PC-3 (cell line): ENCODE data around the gene LRRC31. TPM values are rescaled to one million over a fixed set of nuclear protein-coding genes. Genes with fewer than 3 reads are reported as not detected.

Source experiments
- ATAC-seq: fragments of 200-7000 bp; cut with Tn5 transposase; 2 replicates; pipeline ENCODE4 v1.9.1; 2020; ENCODE audit warnings: mild to moderate bottlenecking, moderate library complexity
- BruUV-seq: library from RNA; stranded (reverse); fragments of 400-500 nt; replicated peaks from 2 replicates; lab custom pipeline; 2021; lab: Mats Ljungman, UMichigan
- CTCF ChIA-PET: fragments of 300-600 bp; sonication (Branson Sonifier 250); formaldehyde crosslinking; loops from one replicate; lab custom pipeline; 2022; ENCODE audit warnings: antibody characterized with exemption; lab: Charles Lee
- POLR2A ChIA-PET: fragments of 300-600 bp; sonication (Branson Sonifier 250); formaldehyde crosslinking; loops from one replicate; lab custom pipeline; 2022; ENCODE audit warnings: antibody characterized with exemption; ENCODE audit not compliant: unreplicated experiment; lab: Charles Lee
- DNase-seq: peaks from one replicate; pipeline ENCODE4 v3.0.0-alpha.2; 2015
- H2AFZ ChIP-seq: fragments of 300-600 bp; sonication (generic); 2 replicates; pipeline ENCODE4 v1.6.0; 2016; ENCODE audit warnings: antibody characterized with exemption, low read length
- H3F3A ChIP-seq: fragments of 300-600 bp; sonication (generic); one replicate; pipeline ENCODE4 v1.6.0; 2017; ENCODE audit warnings: antibody characterized with exemption, low read length, control low read depth, mild to moderate bottlenecking; ENCODE audit not compliant: unreplicated experiment
- H3K27ac ChIP-seq: fragments of 300-600 bp; sonication (generic); 2 replicates; pipeline ENCODE4 v1.5.1; 2016; ENCODE audit warnings: mild to moderate bottlenecking, low read length
- H3K27me3 ChIP-seq: fragments of 300-600 bp; sonication (generic); 2 replicates; pipeline ENCODE4 v1.6.1; 2016; ENCODE audit warnings: low read length, mixed read lengths
- H3K36me3 ChIP-seq: fragments of 300-600 bp; sonication (generic); 2 replicates; pipeline ENCODE4 v1.6.1; 2016; ENCODE audit warnings: low read depth, mixed run types, low read length, mixed read lengths
- H3K4me1 ChIP-seq: fragments of 300-600 bp; sonication (generic); 2 replicates; pipeline ENCODE4 v1.5.1; 2016; ENCODE audit warnings: low read length; ENCODE audit not compliant: insufficient read depth
- H3K4me2 ChIP-seq: fragments of 300-600 bp; sonication (generic); 2 replicates; pipeline ENCODE4 v1.6.0; 2016; ENCODE audit warnings: low read length
- H3K4me3 ChIP-seq: fragments of 300-600 bp; sonication (generic); 2 replicates; pipeline ENCODE4 v1.5.1; 2016; ENCODE audit warnings: mild to moderate bottlenecking, low read length, mixed read lengths
- H3K79me2 ChIP-seq: fragments of 300-600 bp; sonication (generic); 2 replicates; pipeline ENCODE4 v1.6.1; 2017; ENCODE audit warnings: low read length, mixed read lengths
- H3K9ac ChIP-seq: fragments of 300-600 bp; sonication (generic); 2 replicates; pipeline ENCODE4 v1.6.0; 2016; ENCODE audit warnings: mild to moderate bottlenecking, low read length
- H3K9me2 ChIP-seq: fragments of 300-600 bp; sonication (generic); replicated peaks from 2 replicates; pipeline ENCODE4 v1.6.1; 2016; ENCODE audit warnings: mixed run types, low read length, mixed read lengths
- H3K9me3 ChIP-seq: fragments of 300-600 bp; sonication (generic); 2 replicates; pipeline ENCODE4 v1.6.1; 2016; ENCODE audit warnings: low read length, mixed read lengths
- H4K20me1 ChIP-seq: fragments of 300-600 bp; sonication (generic); 2 replicates; pipeline ENCODE4 v1.6.1; 2016; ENCODE audit warnings: low read length, mixed read lengths
- EZH2 ChIP-seq: fragments of 300-600 bp; sonication (generic); IDR thresholded peaks from one replicate; pipeline ENCODE4 v1.6.1; 2017; ENCODE audit warnings: antibody characterized with exemption, mild to moderate bottlenecking, low read length; ENCODE audit not compliant: unreplicated experiment
- EZH2phosphoT487 ChIP-seq: fragments of 300-600 bp; sonication (generic); IDR thresholded peaks from 2 replicates; pipeline ENCODE4 v1.6.1; 2018; ENCODE audit warnings: mild to moderate bottlenecking, antibody characterized with exemption, low read length, borderline replicate concordance
- intact Hi-C: fragments of 100-400 bp; cut with micrococcal nuclease; formaldehyde crosslinking; loops from 2 replicates; pipeline ENCODE4 v1.9.0; 2023
- total RNA-seq: library from RNA; depleted of rRNA; stranded (reverse); fragments of >200 nt; gene quantifications from 2 replicates; pipeline ENCODE4 v1.2.3, GENCODE V29; 2014
- TF ChIP-seq, protein P1 (sequence below): fragments of 300-600 bp; sonication (generic); conservative IDR thresholded peaks from 2 replicates; pipeline ENCODE4 v1.5.1; 2017; ENCODE audit warnings: antibody characterized with exemption, low read depth, mild to moderate bottlenecking, low read length

The LRRC31 gene
- total RNA-seq, 1 experiment from 2014 or later, result 0.04 TPM

DNA sequence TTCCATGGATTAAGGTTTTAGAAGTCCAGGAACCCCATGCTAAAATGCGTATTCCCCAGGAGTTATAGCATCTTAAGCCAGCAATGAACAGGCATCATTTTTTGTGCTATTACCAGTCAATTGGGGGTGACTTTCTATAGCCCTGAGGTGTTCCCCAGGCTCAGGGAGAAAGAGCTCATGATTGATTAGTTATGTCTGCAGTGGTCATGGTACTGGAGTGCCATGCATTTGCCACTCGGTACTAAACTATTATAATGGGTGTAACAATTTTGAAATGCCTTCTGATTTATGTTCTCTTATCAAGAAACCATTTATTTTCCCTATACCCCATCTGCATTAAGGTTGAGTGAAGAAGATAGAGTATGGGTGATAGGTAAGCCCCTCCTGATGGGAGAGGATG is 11.9 kb downstream of the LRRC31 start:
- no TSS peak for BruUV-seq
- H3K79me2 ChIP-seq, result no peaks in the 10 kb centered on the region
- intact Hi-C loops, result no loop called here
- ChIA-PET CTCF (no interaction called here), POLR2A (no interaction called here)
- H3K9me3 ChIP-seq, result no peaks in the 10 kb centered on the region
- ATAC-seq (no peak), DNase-seq (no peak)
- no peak overlapping the region for H2AFZ ChIP-seq
- no peaks in the 10 kb centered on the region for H3K36me3 ChIP-seq
- H3F3A ChIP-seq, result no peaks in the 10 kb centered on the region
- H4K20me1 ChIP-seq, result no peaks in the 10 kb centered on the region
- H3K4me3 ChIP-seq, result no peak overlapping the region
- no peak overlapping the region for H3K4me2 ChIP-seq
- no peak overlapping the region for H3K27ac ChIP-seq
- peaks cover 6% of the 10 kb centered on the region; the same call in 1 of the 2 replicates for H3K27me3 ChIP-seq
- no peaks in the 10 kb centered on the region for H3K9me2 ChIP-seq
- no peak overlapping the region for H3K9ac ChIP-seq
- TF ChIP-seq EZH2, result no peak
- H3K4me1 ChIP-seq, result no peaks in the 10 kb centered on the region

DNA sequence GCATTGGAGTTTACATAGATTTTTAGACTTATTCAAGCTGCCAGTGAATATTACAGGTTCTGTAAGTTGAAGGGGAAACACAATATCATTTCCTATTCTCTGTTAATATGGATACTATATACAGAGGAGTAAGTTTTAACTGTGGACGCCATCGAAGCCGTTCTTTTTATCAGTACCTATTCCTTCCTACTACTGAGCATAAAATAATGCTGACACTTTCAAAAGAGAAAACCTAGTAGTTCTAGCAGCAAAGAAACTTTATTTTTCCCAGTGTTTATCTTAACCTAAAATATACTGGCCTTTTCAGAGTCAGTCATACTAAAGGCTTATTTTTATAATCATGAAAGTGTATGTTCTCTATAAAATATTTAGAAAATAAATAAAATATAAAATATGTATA is 14.2 kb downstream of the LRRC31 start:
- H3K79me2 ChIP-seq, result no peaks in the 10 kb centered on the region
- intact Hi-C loops, result no loop called here
- no peaks in the 10 kb centered on the region for H3K9me2 ChIP-seq
- H3K9me3 ChIP-seq, result no peaks in the 10 kb centered on the region
- H3K36me3 ChIP-seq, result no peaks in the 10 kb centered on the region
- H4K20me1 ChIP-seq, result no peaks in the 10 kb centered on the region
- no peak overlapping the region for H3K4me2 ChIP-seq
- no peak overlapping the region for H3K9ac ChIP-seq
- H3K27ac ChIP-seq, result no peak overlapping the region
- ATAC-seq (no peak), DNase-seq (no peak)
- no peak overlapping the region for H3K4me3 ChIP-seq
- CTCF ChIA-PET, result no interaction called here
- BruUV-seq, result no TSS peak
- POLR2A ChIA-PET, result no interaction called here
- H3K27me3 ChIP-seq, result peaks cover 6% of the 10 kb centered on the region; the same call in 1 of the 2 replicates
- no peaks in the 10 kb centered on the region for H3F3A ChIP-seq
- TF ChIP-seq, protein P1, sequence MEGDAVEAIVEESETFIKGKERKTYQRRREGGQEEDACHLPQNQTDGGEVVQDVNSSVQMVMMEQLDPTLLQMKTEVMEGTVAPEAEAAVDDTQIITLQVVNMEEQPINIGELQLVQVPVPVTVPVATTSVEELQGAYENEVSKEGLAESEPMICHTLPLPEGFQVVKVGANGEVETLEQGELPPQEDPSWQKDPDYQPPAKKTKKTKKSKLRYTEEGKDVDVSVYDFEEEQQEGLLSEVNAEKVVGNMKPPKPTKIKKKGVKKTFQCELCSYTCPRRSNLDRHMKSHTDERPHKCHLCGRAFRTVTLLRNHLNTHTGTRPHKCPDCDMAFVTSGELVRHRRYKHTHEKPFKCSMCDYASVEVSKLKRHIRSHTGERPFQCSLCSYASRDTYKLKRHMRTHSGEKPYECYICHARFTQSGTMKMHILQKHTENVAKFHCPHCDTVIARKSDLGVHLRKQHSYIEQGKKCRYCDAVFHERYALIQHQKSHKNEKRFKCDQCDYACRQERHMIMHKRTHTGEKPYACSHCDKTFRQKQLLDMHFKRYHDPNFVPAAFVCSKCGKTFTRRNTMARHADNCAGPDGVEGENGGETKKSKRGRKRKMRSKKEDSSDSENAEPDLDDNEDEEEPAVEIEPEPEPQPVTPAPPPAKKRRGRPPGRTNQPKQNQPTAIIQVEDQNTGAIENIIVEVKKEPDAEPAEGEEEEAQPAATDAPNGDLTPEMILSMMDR, result no peak
- no peak for TF ChIP-seq EZH2
- no peak for TF ChIP-seq EZH2phosphoT487
- H3K4me1 ChIP-seq, result no peaks in the 10 kb centered on the region
- H2AFZ ChIP-seq, result no peak overlapping the region

DNA sequence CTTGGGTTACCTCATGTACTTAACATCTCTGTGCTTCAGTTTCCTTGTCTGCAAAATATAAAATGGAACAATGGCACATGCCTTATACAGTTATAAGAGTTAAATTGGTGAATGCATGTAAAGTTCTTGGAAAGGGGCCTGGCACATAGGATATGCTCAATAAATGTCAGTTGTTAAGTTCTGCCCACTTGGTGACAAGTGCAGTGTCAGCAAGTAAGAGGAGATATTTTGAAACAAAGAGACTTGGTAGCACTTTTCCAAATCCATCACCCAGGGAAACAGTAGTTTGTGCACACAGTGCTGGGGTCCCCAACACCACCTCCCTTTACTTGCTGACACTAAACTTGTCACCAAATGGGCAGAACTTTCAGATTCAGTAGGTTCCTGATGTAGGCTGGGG is 19.1 kb downstream of the LRRC31 start:
- Histone ChIP-seq H3K27ac (no peak overlapping the region), H3K27me3 (peaks cover 6% of the 10 kb centered on the region; the same call in 1 of the 2 replicates), H4K20me1 (no peaks in the 10 kb centered on the region), H3K36me3 (no peaks in the 10 kb centered on the region), H3K4me1 (peaks cover 16% of the 10 kb centered on the region), H3K4me2 (no peak overlapping the region), H3K9ac (no peak overlapping the region), H3F3A (no peaks in the 10 kb centered on the region), H3K9me3 (no peaks in the 10 kb centered on the region), H3K79me2 (no peaks in the 10 kb centered on the region), H3K4me3 (no peak overlapping the region), H2AFZ (no peak overlapping the region), H3K9me2 (no peaks in the 10 kb centered on the region)
- ChIA-PET CTCF (no interaction called here), POLR2A (no interaction called here)
- ATAC-seq (no peak), DNase-seq (no peak)
- BruUV-seq, result no TSS peak
- TF ChIP-seq EZH2phosphoT487, result no peak
- no peak for TF ChIP-seq EZH2
- TF ChIP-seq, protein P1, result no peak
- intact Hi-C loops, result no loop called here
